Mononuclear cell (primary cell): Measurements from ENCODE around the gene TPM1. TPM values are rescaled to one million over a fixed set of nuclear protein-coding genes. Genes with fewer than 3 reads are reported as not detected.

Source experiments
- H3K27me3 ChIP-seq: 2 replicates; pipeline ENCODE4 v1.6.0; 2011; ENCODE audit warnings: low read length, control low read depth; ENCODE audit not compliant: insufficient read depth
- H3K4me1 ChIP-seq: 2 replicates; pipeline ENCODE4 v1.5.1; 2011; ENCODE audit warnings: mild to moderate bottlenecking, low read length, control low read depth; ENCODE audit not compliant: insufficient read depth
- H3K4me3 ChIP-seq: 2 replicates; pipeline ENCODE4 v1.5.1; 2011; ENCODE audit warnings: mild to moderate bottlenecking, low read length, moderate library complexity
- H3K9me3 ChIP-seq: 2 replicates; pipeline ENCODE4 v1.5.1; 2011; ENCODE audit warnings: low read depth, mild to moderate bottlenecking, control low read depth, low read length
- total RNA-seq: library from RNA; depleted of rRNA; stranded (reverse); fragments of >200 nt; gene quantifications from one replicate; pipeline ENCODE4 v1.2.3, GENCODE V29; 2012

Gene TPM1
- total RNA-seq, 1 donor, result 23.8 TPM

DNA sequence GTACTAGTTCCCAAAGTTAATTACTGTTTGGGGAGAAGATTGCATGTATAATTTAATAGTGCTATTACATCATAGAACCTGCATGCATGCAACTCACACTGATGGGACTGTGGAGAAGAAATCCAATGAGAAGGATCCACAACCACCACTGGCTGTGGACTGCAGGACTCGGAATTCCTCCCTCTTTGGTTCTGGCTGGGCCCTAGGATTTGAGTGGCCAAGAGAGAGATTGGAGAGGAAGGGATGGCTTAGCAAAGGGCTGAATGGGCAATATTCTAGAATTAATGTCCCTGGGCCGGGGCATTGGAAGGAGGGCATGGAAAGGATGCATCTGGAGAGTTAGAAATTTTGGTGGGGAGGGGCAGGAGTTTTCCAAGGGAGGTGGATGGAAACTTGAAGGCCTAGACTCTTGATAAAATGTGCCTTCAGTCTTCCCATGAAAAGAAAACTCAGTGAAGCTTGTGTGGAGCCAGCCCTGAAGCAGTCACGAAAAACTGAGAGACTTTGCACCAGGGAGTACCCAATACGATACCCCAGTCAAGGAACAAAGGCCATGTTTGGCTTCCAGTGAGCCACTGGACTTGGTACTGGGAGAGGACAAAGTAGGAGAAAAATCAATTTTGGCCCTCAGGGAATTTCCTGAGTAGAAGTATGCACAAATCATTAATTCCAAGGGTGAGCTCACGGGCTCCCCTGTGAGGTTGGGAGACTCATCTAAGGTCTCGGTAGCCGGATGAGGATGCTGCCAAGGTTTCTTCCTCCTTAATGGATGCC is 31.4 kb upstream of the TPM1 start:
- no peaks in the 10 kb centered on the region for H3K27me3 ChIP-seq
- no peaks in the 10 kb centered on the region for H3K9me3 ChIP-seq
- H3K4me3 ChIP-seq, result no peak overlapping the region
- H3K4me1 ChIP-seq, result no peaks in the 10 kb centered on the region

DNA sequence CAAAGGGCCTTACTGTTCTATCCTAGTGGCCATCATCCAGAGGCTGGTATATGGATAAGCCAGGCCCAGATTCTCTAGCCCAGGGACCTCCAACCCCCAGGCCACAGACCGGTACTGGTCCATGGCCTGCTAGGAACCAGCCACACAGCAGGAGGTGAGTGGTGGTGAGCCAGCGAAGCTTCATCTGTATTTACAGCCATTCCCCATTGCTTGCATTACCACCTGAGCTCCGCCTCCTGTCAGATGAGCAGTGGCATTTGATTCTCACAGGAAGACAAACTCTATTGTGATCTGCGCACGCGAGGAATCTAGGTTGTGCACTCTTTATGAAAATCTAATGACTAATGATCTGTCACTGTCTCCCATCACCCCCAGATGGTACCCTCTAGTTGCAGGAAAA is 30.1 kb upstream of the TPM1 start:
- Histone ChIP-seq H3K4me3 (no peak overlapping the region), H3K27me3 (no peaks in the 10 kb centered on the region), H3K9me3 (no peaks in the 10 kb centered on the region), H3K4me1 (no peaks in the 10 kb centered on the region)

DNA sequence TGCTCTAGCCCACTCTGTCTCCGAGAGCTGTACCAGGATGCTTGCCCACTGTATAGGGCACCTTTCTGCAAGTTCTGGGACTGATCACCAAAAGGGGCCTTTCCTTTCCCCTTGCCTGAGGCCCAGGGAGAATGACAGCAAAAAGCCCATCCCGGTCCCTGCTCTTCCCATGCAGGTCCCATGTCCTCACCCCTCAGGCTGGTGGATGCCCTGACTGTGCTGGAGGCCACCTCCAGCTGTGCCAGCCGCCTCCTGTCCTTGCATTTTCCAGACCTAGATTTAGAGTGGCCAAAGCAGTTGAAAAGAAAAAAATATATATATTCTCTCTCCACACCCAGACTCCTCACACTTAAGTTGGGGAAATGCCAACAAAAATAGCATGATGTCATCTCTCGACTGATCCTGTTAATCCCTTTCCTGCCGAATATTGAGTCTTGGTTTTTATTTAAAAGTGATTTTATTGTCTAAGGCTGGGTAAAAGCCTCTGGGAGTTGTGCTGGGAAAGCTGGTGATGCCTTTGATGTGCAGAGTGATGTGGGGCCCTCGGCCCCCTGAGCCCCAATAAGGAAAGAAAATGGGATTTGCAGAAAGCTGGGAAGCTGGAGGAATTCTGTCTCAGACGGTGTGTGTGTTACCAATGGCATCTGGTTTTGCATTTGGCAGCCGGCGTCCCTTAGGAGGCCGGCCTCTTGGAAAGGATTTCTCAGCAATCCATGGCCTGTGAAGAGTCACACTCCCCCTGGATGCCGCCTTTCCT is 29.3 kb upstream of the TPM1 start:
- Histone ChIP-seq H3K4me1 (no peaks in the 10 kb centered on the region), H3K4me3 (no peak overlapping the region), H3K9me3 (no peaks in the 10 kb centered on the region), H3K27me3 (no peaks in the 10 kb centered on the region)

DNA sequence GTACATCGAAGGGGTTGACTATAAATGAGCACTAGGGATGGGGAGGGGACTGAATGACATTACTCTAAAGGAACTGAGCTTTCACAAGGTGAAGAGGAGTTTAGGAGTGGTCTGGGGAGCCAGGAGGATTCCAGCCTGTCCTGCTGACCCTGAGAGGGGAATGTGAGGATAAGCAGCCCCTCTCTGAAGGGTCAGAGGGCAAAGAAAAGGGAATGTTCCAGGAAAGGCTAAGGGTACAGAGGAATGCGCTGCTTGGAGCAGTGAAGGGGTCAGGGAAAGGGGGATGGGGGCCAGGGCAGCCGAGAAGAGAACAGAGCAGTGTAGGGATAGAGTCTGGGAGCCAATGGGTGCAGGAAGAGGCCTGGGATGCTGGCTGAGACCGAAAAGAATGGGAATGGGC is 28.0 kb upstream of the TPM1 start:
- no peak overlapping the region for H3K4me3 ChIP-seq
- no peaks in the 10 kb centered on the region for H3K27me3 ChIP-seq
- no peaks in the 10 kb centered on the region for H3K4me1 ChIP-seq
- no peaks in the 10 kb centered on the region for H3K9me3 ChIP-seq

DNA sequence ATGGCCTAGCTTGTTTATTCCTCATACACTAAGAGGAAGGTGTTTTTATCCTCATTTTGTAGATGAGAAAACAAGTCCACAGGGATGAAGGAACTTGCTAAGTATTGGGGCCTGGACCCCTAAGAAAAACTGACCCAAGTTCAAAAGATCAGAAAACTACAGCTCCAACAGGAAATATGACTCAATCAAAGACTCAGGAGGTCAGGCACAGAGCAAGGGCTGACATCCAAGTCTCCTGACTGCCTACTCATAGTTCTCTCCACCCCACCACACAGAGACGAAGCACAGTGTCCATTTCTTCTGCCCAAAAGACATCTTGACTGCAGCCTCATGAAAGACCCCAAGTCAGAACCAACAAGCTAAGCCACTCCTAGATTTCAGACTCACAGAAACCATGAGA is 26.9 kb upstream of the TPM1 start:
- no peak overlapping the region for H3K4me3 ChIP-seq

DNA sequence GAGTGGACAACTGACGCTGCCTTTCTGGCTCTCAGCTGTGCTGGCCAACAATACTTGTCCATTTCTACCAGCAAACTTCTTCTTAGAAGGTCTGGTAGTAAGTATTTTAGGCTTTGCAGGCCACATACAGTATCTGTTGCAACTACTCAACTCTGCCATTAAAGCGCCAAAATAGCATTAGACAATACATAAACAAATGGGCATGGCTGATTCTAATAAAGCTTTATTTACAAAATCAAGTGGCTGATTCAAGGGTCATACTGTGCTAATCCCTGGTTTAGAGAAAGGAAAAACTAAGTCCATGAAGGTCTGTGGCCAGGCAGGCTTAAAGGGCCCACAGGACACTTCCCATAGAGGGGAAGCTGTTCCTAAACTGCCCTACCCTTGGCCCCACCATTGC is 26.3 kb upstream of the TPM1 start:
- H3K9me3 ChIP-seq, result no peaks in the 10 kb centered on the region

More for the DNA sequence above, 26.9 kb upstream of the TPM1 start:
- Histone ChIP-seq H3K27me3 (peaks cover 4% of the 10 kb centered on the region), H3K9me3 (no peaks in the 10 kb centered on the region), H3K4me1 (no peaks in the 10 kb centered on the region)

DNA sequence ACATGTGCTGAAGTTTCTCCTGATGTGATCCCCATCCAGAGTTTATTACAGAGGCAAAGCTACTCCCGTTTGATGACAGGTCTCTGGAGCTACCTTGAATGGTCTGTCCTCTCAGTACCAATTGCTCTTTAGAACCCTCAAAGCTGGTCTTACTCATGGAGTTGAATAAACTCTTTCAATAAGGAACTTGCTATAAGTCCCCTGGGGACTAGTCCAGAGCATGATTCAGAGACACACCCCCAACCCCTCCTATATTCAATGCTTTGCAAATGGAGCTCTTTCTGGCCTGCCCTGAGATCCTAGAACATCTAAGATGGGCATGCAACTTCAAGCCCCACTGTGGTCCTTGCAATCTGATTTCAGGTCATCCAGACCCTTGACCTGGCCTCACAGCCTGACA is 23.9 kb upstream of the TPM1 start:
- H3K27me3 ChIP-seq, result peaks cover 4% of the 10 kb centered on the region
- no peaks in the 10 kb centered on the region for H3K4me1 ChIP-seq
- H3K9me3 ChIP-seq, result no peaks in the 10 kb centered on the region
- H3K4me3 ChIP-seq, result no peak overlapping the region

More for the DNA sequence above, 26.3 kb upstream of the TPM1 start:
- Histone ChIP-seq H3K27me3 (peaks cover 4% of the 10 kb centered on the region), H3K4me1 (no peaks in the 10 kb centered on the region), H3K4me3 (no peak overlapping the region)

DNA sequence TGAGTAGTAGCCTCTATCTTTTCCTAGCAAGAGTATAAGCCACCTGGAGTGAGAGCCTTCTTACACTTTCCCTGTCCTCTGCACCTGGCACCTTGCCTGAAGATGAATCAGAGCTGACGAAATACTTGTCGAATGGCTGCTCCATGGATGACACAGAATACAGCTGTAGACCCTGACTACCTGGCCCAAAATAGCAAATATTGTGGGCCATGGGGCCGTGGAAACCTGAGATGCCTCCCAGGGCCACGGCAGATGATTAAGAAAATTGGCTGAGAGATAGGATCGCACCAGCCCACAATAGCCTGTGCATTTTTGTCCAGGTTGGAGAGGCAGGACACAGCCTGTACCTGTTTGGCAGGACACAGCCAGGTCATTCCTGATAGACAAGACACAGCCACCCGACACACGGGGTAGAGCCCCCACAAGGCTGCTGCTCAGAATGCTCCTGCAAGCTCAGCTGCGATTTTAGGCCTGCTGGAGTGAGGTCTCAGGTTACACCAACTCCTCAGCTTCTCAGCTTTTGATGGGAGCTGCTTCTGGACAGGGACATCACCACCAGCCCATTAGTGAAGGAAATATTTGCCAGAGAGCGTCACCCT is 22.9 kb upstream of the TPM1 start:
- no peak overlapping the region for H3K4me3 ChIP-seq

DNA sequence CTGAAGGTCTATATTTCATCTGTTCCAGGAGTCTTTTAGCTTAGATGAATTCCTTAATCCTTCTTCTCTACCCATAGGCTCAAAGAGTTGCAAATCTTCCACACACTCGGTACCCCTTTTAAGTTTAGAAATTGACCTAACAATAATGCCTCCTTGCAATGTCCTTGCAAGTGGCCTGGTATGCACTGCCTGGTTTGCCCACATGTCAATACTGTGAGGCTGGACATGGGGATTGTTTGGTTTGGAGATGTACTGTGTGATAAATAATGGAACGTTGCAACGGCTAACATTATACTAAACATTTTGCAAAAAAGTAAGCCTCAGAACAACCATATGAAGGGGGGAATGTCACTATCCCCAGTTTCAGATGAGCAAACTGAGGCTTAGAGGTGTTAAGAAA is 22.4 kb upstream of the TPM1 start:
- Histone ChIP-seq H3K4me3 (no peak overlapping the region), H3K4me1 (no peaks in the 10 kb centered on the region), H3K9me3 (no peaks in the 10 kb centered on the region), H3K27me3 (peaks cover 4% of the 10 kb centered on the region)

More for the DNA sequence above, 22.9 kb upstream of the TPM1 start:
- H3K9me3 ChIP-seq, result no peaks in the 10 kb centered on the region
- H3K27me3 ChIP-seq, result peaks cover 4% of the 10 kb centered on the region
- H3K4me1 ChIP-seq, result no peaks in the 10 kb centered on the region

DNA sequence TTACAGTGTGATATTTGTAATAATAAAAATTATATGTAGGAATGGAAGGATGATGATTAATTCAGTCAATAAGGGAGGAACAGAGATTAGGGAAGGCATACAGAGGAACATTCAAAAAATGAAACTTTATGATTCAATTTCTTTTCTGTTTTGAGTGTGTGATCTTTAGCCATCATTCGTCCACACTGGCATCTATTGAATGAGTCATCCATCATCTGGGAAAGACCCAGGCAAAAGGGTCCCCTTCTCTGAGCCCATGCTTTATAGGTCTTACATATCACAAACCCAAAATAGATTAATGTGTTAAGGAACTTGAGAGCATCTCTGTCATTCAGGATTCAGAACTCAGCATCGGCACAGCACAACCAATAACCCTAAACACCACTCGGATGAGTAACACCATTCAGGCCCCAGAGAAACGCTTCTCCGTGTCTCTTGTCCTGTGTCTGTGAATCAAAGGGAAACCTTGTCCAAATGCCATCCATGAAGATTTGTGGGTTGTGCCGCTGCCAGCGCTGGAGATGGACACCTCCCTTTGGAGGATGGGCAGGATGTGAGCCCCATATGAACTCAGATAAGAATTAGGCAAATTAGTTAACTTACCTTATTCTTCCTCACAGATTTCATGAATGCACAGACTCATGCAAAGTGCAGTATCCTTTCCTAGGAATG is 21.7 kb upstream of the TPM1 start:
- no peaks in the 10 kb centered on the region for H3K9me3 ChIP-seq
- H3K4me1 ChIP-seq, result no peaks in the 10 kb centered on the region
- peaks cover 4% of the 10 kb centered on the region for H3K27me3 ChIP-seq
- H3K4me3 ChIP-seq, result no peak overlapping the region

DNA sequence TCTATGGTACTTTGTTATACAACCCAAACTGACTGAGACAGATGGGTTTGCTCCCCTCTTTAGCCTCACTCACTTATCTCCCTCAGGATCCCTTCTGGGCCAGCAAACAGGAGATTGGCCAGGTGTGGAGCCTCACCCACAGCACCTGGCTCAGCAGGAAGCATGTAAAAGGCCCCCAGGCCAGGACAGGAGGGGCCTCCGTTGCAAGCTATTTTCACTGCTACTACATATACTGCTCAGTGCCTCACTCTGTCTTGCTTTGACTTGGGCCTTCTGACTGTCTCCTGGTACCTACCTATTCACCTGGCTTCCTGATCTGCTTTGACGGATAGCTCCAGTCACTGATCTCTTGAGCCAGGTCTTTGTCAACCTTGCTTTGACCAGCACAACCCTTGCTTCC is 20.4 kb upstream of the TPM1 start:
- H3K4me1 ChIP-seq, result no peaks in the 10 kb centered on the region
- no peaks in the 10 kb centered on the region for H3K9me3 ChIP-seq
- no peak overlapping the region for H3K4me3 ChIP-seq
- H3K27me3 ChIP-seq, result peaks cover 4% of the 10 kb centered on the region

DNA sequence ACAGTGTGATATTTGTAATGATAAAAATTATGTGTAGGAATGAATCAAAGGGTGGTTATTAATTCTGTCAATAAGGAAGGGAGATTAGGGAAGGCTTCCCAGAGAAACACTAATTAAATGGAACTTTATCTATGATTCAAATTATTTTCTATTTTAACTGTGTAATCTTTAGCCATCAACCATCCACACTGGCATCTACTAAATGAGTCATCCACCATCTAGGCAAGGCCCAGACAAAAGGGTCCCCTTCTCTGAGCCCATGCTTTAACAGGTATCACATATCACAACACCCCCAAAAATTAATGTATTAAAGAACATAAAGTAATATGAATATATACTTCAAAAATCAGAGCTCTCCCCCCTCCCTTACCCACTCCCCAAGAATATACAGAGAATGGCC is 19.9 kb upstream of the TPM1 start:
- H3K27me3 ChIP-seq, result peaks cover 4% of the 10 kb centered on the region
- no peak overlapping the region for H3K4me3 ChIP-seq
- no peaks in the 10 kb centered on the region for H3K4me1 ChIP-seq
- no peaks in the 10 kb centered on the region for H3K9me3 ChIP-seq

DNA sequence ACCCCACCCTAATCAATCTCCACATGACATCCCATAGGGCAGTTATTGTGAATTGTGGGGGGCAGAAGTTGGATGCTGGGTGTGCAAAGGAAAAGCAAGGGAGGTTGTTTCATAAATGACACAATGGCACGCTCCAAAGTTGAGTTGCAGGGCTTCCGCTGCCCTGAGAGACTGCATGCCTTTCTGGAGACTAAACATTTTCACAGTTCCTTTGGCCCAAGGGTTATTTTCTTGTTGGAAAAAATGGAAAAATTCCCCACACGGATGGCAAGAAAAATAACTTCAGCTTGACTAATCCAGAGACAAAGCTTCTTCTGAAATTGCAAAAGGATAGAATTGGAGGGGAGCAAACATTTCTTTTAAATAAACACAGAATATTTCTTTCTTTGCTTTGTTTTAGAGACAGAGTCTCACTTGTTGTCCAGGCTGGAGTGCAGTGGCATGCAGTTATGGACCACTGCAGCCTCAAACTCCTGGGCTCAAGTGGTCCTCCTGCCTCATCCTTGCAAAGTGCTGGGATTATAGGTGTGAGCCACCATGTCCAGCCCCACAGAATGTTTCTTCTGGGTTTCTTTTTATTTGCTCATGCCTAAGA is 19.1 kb upstream of the TPM1 start:
- Histone ChIP-seq H3K27me3 (peaks cover 4% of the 10 kb centered on the region), H3K4me3 (no peak overlapping the region), H3K4me1 (no peaks in the 10 kb centered on the region), H3K9me3 (no peaks in the 10 kb centered on the region)

DNA sequence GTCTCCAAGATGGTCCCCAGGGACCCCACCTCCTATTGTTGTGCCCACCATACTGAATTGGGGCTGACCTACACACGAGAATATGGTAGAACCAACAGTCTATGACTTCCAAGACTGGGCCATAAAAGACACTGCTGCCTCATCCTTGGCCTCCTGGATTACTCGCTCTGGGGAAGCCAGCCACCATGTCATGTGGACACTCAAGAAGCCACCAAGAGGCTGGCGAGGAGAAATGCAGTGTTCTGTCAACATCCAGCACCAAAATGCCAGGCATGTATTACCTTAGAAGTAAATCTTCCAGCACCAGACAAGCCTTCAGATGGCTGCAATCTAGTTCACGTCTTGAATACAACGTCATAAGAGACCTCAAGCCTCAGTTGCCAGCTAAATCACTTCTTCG is 17.1 kb upstream of the TPM1 start:
- no peak overlapping the region for H3K4me3 ChIP-seq
- no peaks in the 10 kb centered on the region for H3K27me3 ChIP-seq
- H3K4me1 ChIP-seq, result peaks cover 11% of the 10 kb centered on the region
- H3K9me3 ChIP-seq, result no peaks in the 10 kb centered on the region

DNA sequence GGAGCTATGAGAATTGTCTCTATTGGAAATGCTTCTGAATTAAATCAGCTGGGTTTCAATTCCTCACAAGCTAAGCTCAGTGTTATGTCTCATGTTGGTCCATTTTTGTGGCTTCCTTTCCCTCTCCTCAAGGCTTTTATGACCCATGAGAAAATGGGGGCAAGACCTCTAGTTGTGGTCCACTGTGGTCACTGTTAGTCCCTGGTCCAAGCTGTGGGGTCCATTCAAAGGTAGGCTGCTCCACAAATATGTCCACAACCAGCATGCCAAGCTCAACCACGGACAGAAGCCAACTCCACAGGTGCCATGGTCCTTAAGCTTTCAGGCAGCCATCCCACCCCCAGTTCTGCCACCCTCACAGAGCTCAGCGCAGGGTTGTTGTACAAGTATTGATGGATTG is 14.9 kb upstream of the TPM1 start:
- H3K4me3 ChIP-seq, result no peak overlapping the region
- H3K27me3 ChIP-seq, result peaks cover 2% of the 10 kb centered on the region
- H3K9me3 ChIP-seq, result no peaks in the 10 kb centered on the region
- peaks cover 15% of the 10 kb centered on the region for H3K4me1 ChIP-seq
